Stimulated activated naive CD8-positive, alpha-beta T cell treated with anti-CD3 and anti-CD28 coated beads, Interleukin-15, amount 100 ng/mL, for 72 hours (primary cell): Measurements from ENCODE around the gene LMTK3.

Experiments used
- ATAC-seq: fragments of 150-1000 bp; cut with Tn5 transposase; 2 replicates; pipeline ENCODE4 v1.10.0; 2021; ENCODE audit warnings: mild to moderate bottlenecking, moderate library complexity
- DNase-seq, 2 donors: peaks; one replicate each; pipeline ENCODE4 v3.0.0; 2021 to 2022
- H3K27ac Mint-ChIP-seq, 2 donors: one replicate each; pipeline ENCODE4 v1.8.0; 2022; ENCODE audit warnings: mild to moderate bottlenecking in 2 of 2, mixed read lengths in 2 of 2, moderate library complexity in 2 of 2
- H3K27me3 Mint-ChIP-seq: one replicate; pipeline ENCODE4 v1.8.0; 2022; ENCODE audit warnings: mixed read lengths
- H3K4me1 Mint-ChIP-seq: one replicate; pipeline ENCODE4 v1.8.0; 2022; ENCODE audit warnings: mild to moderate bottlenecking, mixed read lengths
- H3K4me3 Mint-ChIP-seq, 2 donors: one replicate each; pipeline ENCODE4 v1.8.0; 2022; ENCODE audit warnings: mild to moderate bottlenecking in 2 of 2, mixed read lengths in 2 of 2, moderate library complexity in 1 of 2
- H3K9me3 Mint-ChIP-seq, 2 donors: one replicate each; pipeline ENCODE4 v1.8.0; 2022; ENCODE audit warnings: mixed read lengths in 2 of 2

LMTK3 gene

DNA sequence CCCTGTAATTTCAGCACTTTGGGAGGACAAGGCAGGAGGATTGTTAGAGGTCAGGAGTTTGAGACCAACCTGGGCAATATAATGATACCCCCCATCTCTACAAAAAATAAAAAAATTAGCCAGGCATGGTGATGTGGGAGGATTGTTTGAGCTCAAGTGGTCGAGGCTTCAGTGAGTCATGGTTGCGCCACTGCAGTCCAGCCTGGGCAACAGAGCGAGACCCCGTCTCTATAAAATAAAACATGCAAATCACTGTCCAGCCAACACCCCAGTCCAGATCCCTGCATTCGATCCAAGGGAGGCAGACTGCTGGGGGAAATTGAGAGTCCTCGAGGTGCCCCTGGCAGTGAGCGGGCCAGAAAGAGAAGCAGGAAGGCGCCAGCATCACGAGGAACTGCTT is 35.5 kb downstream of the LMTK3 start:
- Mint-ChIP-seq H3K9me3 (no peaks in the 10 kb centered on the region), H3K4me1 (peaks cover 48% of the 10 kb centered on the region), H3K27ac (no peak overlapping the region), H3K27me3 (no peaks in the 10 kb centered on the region), H3K4me3 (no peak overlapping the region)
- DNase-seq = no peak
- ATAC-seq = no peak

- Mint-ChIP-seq H3K9me3 (no peaks in the 10 kb centered on the region), H3K27me3 (no peaks in the 10 kb centered on the region), H3K4me1 (peaks cover 48% of the 10 kb centered on the region), H3K27ac (no peak overlapping the region), H3K4me3 (no peak overlapping the region)
- ATAC-seq (no peak), DNase-seq (no peak)
Observed at GRCh38 chr19:48475369-48476068, 36.1 kb downstream of the LMTK3 start.

- DNase-seq (no peak), ATAC-seq (no peak)
- no peak overlapping the region for H3K27ac Mint-ChIP-seq
- no peaks in the 10 kb centered on the region for H3K27me3 Mint-ChIP-seq
- H3K4me1 Mint-ChIP-seq = peaks cover 45% of the 10 kb centered on the region
- no peak overlapping the region for H3K4me3 Mint-ChIP-seq
- no peaks in the 10 kb centered on the region for H3K9me3 Mint-ChIP-seq
Observed at GRCh38 chr19:48474084-48474592, 37.5 kb downstream of the LMTK3 start.

DNA sequence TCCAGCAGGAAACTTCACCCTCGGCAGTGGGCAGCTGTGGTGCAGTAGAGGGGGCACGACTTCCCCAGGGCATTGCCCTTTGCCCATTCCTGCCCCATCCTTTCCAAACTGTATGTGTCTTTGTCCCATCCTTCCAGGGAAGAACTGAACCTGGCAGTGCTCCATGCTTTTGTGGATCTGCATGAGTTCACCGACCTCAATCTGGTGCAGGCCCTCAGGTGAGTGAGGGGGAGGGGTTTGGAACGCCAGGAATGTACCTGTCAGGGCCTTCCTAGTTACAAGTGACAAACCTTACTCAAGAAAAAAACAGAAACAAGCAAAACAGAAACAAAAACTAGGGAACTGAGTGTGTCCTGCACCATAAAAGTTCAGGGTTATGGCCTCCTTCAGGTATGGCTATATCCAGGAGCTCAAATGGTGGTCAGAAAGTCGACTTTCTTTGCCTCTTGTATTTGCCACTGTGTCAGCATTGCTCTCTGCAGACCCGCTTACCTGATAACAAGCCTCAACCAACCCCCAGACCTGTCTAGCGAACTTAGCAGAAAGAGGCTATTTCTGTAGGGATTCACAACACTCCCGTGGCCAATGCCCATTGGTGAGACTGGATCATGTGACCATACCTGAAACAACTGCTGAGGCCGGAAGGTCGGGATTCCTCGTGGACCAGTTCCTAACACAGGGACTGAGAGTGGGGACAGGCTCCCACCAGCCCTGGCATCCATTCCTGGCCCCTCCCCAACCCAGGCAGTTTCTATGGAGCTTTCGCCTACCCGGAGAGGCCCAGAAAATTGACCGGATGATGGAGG is 38.3 kb downstream of the LMTK3 start:
- peaks cover 50% of the 10 kb centered on the region for H3K4me1 Mint-ChIP-seq
- no peak overlapping the region for H3K4me3 Mint-ChIP-seq
- ATAC-seq = no peak
- no peaks in the 10 kb centered on the region for H3K27me3 Mint-ChIP-seq
- H3K27ac Mint-ChIP-seq = no peak overlapping the region
- H3K9me3 Mint-ChIP-seq = no peaks in the 10 kb centered on the region
- DNase-seq = no peak

DNA sequence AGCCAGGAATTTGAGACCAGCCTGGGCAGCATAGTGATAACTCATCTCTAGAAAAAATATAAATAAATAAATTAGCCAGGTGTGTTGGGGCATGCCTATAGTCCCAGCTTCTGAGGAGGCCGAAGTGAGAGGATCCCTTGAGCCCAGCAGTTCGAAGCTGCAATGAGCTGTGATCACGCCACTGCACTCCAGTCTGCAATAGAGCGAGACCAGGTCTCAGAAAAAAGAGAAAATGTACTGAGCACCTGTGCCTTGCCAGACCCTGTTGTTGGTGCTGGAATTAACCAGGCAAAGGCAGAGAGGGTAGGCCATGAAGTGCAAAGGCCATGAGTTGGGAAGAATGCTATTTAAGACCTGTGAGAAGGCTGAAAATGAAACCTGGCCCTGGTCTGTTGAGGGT is 39.8 kb downstream of the LMTK3 start:
- peak overlapping the region in 1 of 2 donors; percentile 3 for H3K27ac Mint-ChIP-seq
- DNase-seq (no peak), ATAC-seq (no peak)
- no peak overlapping the region for H3K4me3 Mint-ChIP-seq
- peaks cover 59% of the 10 kb centered on the region for H3K4me1 Mint-ChIP-seq
- no peaks in the 10 kb centered on the region for H3K27me3 Mint-ChIP-seq
- no peaks in the 10 kb centered on the region for H3K9me3 Mint-ChIP-seq

DNA sequence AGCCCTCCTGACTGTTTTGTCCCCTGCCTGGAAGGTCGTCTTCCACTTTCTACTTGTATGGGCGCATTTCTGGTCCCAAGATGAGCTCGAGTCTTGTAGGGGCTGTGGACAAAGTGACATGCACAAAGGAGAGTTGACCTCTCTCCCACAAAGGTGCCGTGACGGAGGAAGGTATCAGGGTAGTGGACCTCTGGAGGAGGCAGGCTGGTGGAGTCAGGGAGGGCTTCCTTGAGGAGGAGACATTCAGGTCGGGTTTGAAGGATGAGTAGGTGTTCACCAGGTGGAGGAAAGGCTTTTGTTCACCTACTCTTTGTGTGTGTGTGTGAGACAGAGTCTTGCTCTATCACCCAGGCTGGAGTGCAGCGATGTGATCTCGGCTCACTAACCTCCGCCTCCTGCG is 40.8 kb downstream of the LMTK3 start:
- ATAC-seq (no peak), DNase-seq (no peak)
- Mint-ChIP-seq H3K9me3 (no peaks in the 10 kb centered on the region), H3K27ac (no peak overlapping the region), H3K27me3 (no peaks in the 10 kb centered on the region), H3K4me1 (peaks cover 56% of the 10 kb centered on the region), H3K4me3 (peak overlapping the region; percentile 88 to 91)

- peak overlapping the region; percentile 88 to 91 for H3K4me3 Mint-ChIP-seq
- DNase-seq (no peak), ATAC-seq (no peak)
- no peaks in the 10 kb centered on the region for H3K9me3 Mint-ChIP-seq
- peaks cover 49% of the 10 kb centered on the region for H3K4me1 Mint-ChIP-seq
- no peaks in the 10 kb centered on the region for H3K27me3 Mint-ChIP-seq
- peak overlapping the region; percentile 74 to 97 for H3K27ac Mint-ChIP-seq
Observed at GRCh38 chr19:48469934-48470680, 41.5 kb downstream of the LMTK3 start.

DNA sequence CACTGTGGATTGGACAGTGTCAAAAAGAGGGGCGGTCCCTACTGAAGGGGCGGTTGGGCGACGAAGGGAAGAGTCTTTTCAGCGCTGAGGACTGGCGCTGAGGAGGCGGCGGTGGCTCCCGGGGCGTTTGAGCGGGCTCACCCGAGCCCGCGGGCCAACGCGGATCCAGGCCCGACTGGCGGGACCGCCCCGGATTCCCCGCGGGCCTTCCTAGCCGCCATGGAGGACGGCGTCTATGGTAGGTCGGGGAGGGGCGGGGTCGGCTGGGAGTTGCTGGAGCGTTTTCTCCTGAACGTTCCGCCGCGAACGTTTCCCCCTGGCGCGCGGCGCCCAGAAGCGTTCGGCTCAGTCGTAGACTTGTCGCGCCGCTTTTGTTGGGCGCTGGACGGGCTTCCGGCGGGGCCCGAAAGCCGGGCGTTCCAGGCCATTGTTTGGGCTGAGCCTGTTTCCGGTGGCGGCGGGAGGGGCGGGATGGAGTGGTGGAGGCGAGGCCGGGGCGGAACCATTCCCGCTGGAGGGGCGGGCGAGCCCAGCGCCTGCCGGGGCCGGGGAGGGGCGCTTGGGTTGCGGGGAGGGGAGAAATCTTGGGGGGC is 42.2 kb downstream of the LMTK3 start, which contains the start of gene CYTH2:
TSS of gene CYTH2 (plus strand) at position 81 of the 593 bp plus-strand sequence. CDS start at position 220, 139 bp downstream.
- no peaks in the 10 kb centered on the region for H3K27me3 Mint-ChIP-seq
- peak within 1 kb of the TSS; percentile 88 to 95 for H3K4me3 Mint-ChIP-seq
- H3K4me1 Mint-ChIP-seq = peaks cover 45% of the 10 kb centered on the region
- H3K27ac Mint-ChIP-seq = peak within 1 kb of the TSS; percentile 96 to 97
- peak; percentile 48 for ATAC-seq
- H3K9me3 Mint-ChIP-seq = no peaks in the 10 kb centered on the region
- DNase-seq = peak in 1 of 2 donors; percentile 74

GRCh38 chr19:48468772-48469288 is 42.8 kb downstream of the LMTK3 start:
- peak; percentile 99 to 100 for DNase-seq
- H3K4me3 Mint-ChIP-seq = peak overlapping the region; percentile 88 to 95

GRCh38 chr19:48466561-48467325 is 44.9 kb downstream of the LMTK3 start:
- no peaks in the 10 kb centered on the region for H3K9me3 Mint-ChIP-seq
- ATAC-seq = no peak
- H3K4me3 Mint-ChIP-seq = no peak overlapping the region
- no peak for DNase-seq
- peak overlapping the region in 1 of 2 donors; percentile 66 for H3K27ac Mint-ChIP-seq
- H3K4me1 Mint-ChIP-seq = peaks cover 34% of the 10 kb centered on the region
- H3K27me3 Mint-ChIP-seq = no peaks in the 10 kb centered on the region

More at GRCh38 chr19:48468772-48469288, 42.8 kb downstream of the LMTK3 start:
- H3K27me3 Mint-ChIP-seq = no peaks in the 10 kb centered on the region
- peaks cover 42% of the 10 kb centered on the region for H3K4me1 Mint-ChIP-seq
- peak overlapping the region; percentile 96 to 97 for H3K27ac Mint-ChIP-seq
- ATAC-seq = peak; percentile 95
- H3K9me3 Mint-ChIP-seq = no peaks in the 10 kb centered on the region

- Mint-ChIP-seq H3K4me1 (peaks cover 22% of the 10 kb centered on the region), H3K27ac (peak overlapping the region in 1 of 2 donors; percentile 78), H3K27me3 (no peaks in the 10 kb centered on the region), H3K4me3 (no peak overlapping the region), H3K9me3 (no peaks in the 10 kb centered on the region)
- ATAC-seq (no peak), DNase-seq (no peak)
Observed at GRCh38 chr19:48465215-48465614, 46.4 kb downstream of the LMTK3 start.

- no peaks in the 10 kb centered on the region for H3K27me3 Mint-ChIP-seq
- H3K27ac Mint-ChIP-seq = no peak overlapping the region
- no peak overlapping the region for H3K4me3 Mint-ChIP-seq
- H3K9me3 Mint-ChIP-seq = no peaks in the 10 kb centered on the region
- peaks cover 4% of the 10 kb centered on the region for H3K4me1 Mint-ChIP-seq
- peak; percentile 52 for ATAC-seq
- no peak for DNase-seq
Observed at GRCh38 chr19:48461982-48462655, 49.5 kb downstream of the LMTK3 start.

GRCh38 chr19:48461651-48461981 is 50.0 kb downstream of the LMTK3 start:
- no peak for ATAC-seq
- peaks cover 4% of the 10 kb centered on the region for H3K4me1 Mint-ChIP-seq
- H3K4me3 Mint-ChIP-seq = no peak overlapping the region
- DNase-seq = no peak
- no peaks in the 10 kb centered on the region for H3K27me3 Mint-ChIP-seq
- H3K27ac Mint-ChIP-seq = no peak overlapping the region
- no peaks in the 10 kb centered on the region for H3K9me3 Mint-ChIP-seq

- no peak overlapping the region for H3K27ac Mint-ChIP-seq
- no peak for ATAC-seq
Observed at GRCh38 chr19:48458016-48458415, 53.6 kb downstream of the LMTK3 start.

More at GRCh38 chr19:48458016-48458415, 53.6 kb downstream of the LMTK3 start:
- Mint-ChIP-seq H3K9me3 (no peaks in the 10 kb centered on the region), H3K4me3 (no peak overlapping the region), H3K27me3 (no peaks in the 10 kb centered on the region), H3K4me1 (peaks cover 31% of the 10 kb centered on the region)
- DNase-seq = no peak
